ENCODE data around the gene SLC25A19. TPM values are rescaled to one million over a fixed set of nuclear protein-coding genes. Genes with fewer than 3 reads are reported as not detected.

Gene SLC25A19
- total and polyA plus RNA-seq, 9 donors, result 4.1 to 12.1 (median 7.4) TPM

GRCh38 chr17:75331671-75332070 lies 42.4 kb upstream of the SLC25A19 start:
- H3K4me3 ChIP-seq, result no peak overlapping the region
- WGBS, 3 donors, result 16 to 35% (median 22%) methylated on average over 6 of the region's 6 CpGs
- no peak for TF ChIP-seq POLR2A (IDR thresholded peaks at IDR 0.05)
- TF ChIP-seq EP300 (IDR thresholded peaks at IDR 0.05), result no peak
- TF ChIP-seq CTCF (IDR thresholded peaks at IDR 0.05), result no peak
- peaks cover 9% of the 10 kb centered on the region for H3K4me1 ChIP-seq (ENCODE audit: insufficient read depth)
- H3K27ac ChIP-seq, result no peak overlapping the region
- H3K27me3 ChIP-seq, result no peaks in the 10 kb centered on the region
- H3K36me3 ChIP-seq, result no peaks in the 10 kb centered on the region
- intact Hi-C loops (cut with DNase I), result no loop called here
- no peak for DNase-seq
- no peaks in the 10 kb centered on the region for H3K9me3 ChIP-seq

GRCh38 chr17:75327757-75328156 lies 38.5 kb upstream of the SLC25A19 start:
- TF ChIP-seq CTCF (IDR thresholded peaks at IDR 0.05) (no peak), POLR2A (IDR thresholded peaks at IDR 0.05) (no peak), EP300 (IDR thresholded peaks at IDR 0.05) (no peak)
- WGBS, 3 donors, result 54 to 78% (median 77%) methylated on average over 2 of the region's 2 CpGs
- Histone ChIP-seq H3K4me3 (no peak overlapping the region), H3K27me3 (no peaks in the 10 kb centered on the region), H3K9me3 (no peaks in the 10 kb centered on the region), H3K36me3 (no peaks in the 10 kb centered on the region), H3K4me1 (ENCODE audit: insufficient read depth) (peaks cover 9% of the 10 kb centered on the region), H3K27ac (no peak overlapping the region)
- intact Hi-C loops (cut with DNase I), result loop anchor here in 1 of 4 donors (10.0 kb wide), 1 partner anchor 187 kb away; the partner anchor contains the start of genes CASKIN2 and TSEN54
- DNase-seq, result no peak

- Histone ChIP-seq H3K9me3 (no peaks in the 10 kb centered on the region), H3K4me3 (no peak overlapping the region)
These were observed 37.1 kb upstream of the SLC25A19 start for GRCh38 chr17:75326226-75326848.

GRCh38 chr17:75325827-75326225 lies 36.6 kb upstream of the SLC25A19 start:
- no peaks in the 10 kb centered on the region for H3K27me3 ChIP-seq
- 64 to 74% (median 72%) methylated on average over 7 of the region's 7 CpGs for WGBS, 3 donors
- DNase-seq, result no peak
- no peaks in the 10 kb centered on the region for H3K36me3 ChIP-seq
- no peak for TF ChIP-seq EP300 (IDR thresholded peaks at IDR 0.05)
- TF ChIP-seq CTCF (IDR thresholded peaks at IDR 0.05), result no peak
- no peak for TF ChIP-seq POLR2A (IDR thresholded peaks at IDR 0.05)
- H3K4me1 ChIP-seq (ENCODE audit: insufficient read depth), result peaks cover under 1% of the 10 kb centered on the region
- H3K27ac ChIP-seq, result no peak overlapping the region
- no peaks in the 10 kb centered on the region for H3K9me3 ChIP-seq
- intact Hi-C loops (cut with DNase I), result loop anchor here in 1 of 4 donors (10.0 kb wide), 1 partner anchor 189 kb away; the partner anchor contains the start of genes CASKIN2 and TSEN54
- H3K4me3 ChIP-seq, result no peak overlapping the region

More at GRCh38 chr17:75326226-75326848, 37.1 kb upstream of the SLC25A19 start:
- no peaks in the 10 kb centered on the region for H3K27me3 ChIP-seq
- no peaks in the 10 kb centered on the region for H3K36me3 ChIP-seq
- intact Hi-C loops (cut with DNase I), result loop anchor here in 1 of 4 donors (10.0 kb wide), 1 partner anchor 188 kb away; the partner anchor contains the start of genes CASKIN2 and TSEN54
- TF ChIP-seq POLR2A (IDR thresholded peaks at IDR 0.05) (no peak), CTCF (IDR thresholded peaks at IDR 0.05) (no peak), EP300 (IDR thresholded peaks at IDR 0.05) (no peak)
- H3K4me1 ChIP-seq (ENCODE audit: insufficient read depth), result peaks cover 5% of the 10 kb centered on the region
- H3K27ac ChIP-seq, result no peak overlapping the region
- DNase-seq, result no peak
- WGBS, 3 donors, result 69 to 75% (median 74%) methylated on average over 5 of the region's 5 CpGs
